ENCODE measurements around the gene FTHL17.

Gene FTHL17

DNA sequence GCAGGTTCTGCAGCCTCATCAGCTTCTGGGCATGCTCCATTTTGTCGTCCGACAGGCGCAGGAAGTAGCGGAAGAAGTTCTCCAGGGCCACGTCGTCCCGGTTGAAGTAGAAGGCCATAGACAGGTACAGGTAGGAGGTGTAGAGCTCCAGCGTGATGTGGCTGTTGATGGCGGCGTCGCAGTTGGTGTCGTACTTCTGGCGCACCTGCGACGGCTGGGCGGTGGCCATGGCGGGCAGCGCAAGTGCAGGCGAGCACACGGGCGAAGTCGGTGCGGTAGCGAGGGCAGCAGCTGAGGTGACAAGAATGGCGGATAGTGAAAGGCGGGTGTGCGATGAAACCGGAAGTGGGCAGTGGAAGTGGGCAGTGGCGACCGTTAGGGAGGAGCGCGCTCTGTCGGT lies at the start of gene FTHL17:
Gene FTHL17, minus strand, starts transcription at position 317 of the 400 bp plus-strand sequence. Its CDS starts 88 bp downstream, at position 229.
- DNase-seq (ENCODE audit: low read depth in 3 of 3): no peak

DNA sequence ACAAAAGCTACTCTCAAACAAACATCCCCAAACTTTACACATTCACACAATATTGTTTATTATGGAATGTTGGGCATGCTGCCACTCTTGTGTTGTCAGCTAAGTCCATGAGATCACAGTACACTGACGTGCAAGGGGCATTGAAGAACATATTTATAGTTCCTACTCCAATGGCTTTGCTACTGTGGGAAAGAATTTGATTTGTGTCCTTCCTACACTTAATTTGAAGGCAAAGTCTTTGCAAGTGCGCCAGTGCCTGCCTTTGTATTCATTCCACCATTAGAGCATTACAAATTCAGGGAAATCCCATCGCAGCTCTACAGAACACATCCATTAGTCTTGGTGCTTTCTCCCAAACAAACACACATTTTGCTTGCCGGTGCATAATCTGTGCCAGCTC lies 45.4 kb upstream of the FTHL17 start:
- DNase-seq (ENCODE audit: low read depth in 3 of 3): no peak

DNA sequence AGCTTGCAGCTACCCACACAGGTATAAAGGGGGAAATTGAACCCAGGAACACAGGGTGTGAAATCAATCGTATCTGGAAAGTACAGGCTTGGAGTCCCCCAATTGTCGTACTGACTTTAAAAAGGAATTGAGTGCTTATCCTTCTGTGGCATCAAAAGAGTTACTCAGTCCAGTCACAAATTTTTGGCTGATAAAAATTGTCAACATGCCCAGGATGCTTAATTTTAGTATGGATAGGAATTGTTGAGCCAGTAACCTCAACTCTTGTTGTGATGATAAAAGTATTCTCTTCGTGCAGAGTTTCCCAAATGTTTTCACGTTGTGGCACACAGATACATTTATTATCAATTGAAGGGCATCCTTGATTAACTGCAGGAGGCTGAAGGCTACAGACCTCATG lies 43.6 kb upstream of the FTHL17 start:
- no peak for DNase-seq (ENCODE audit: low read depth in 3 of 3)

DNA sequence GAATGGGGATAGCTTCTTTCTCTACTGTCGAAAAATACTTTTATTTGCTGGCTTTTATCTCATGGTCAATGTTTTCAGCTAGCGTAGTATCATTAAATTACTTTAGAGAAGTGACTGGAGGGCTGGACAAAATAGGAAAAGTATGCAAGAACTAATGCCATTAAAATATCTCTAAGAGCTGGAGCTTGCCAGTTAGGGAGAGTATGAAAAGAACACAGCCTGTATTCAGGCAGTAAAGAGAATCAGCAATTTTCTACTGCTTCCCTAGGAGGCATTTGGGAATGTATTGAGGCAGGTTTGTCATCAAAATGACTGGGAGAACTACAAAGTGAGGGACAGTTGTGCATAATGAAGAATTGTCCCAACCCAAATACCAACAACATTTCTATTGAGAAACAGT lies 43.0 kb upstream of the FTHL17 start:
- no peak for DNase-seq (ENCODE audit: low read depth in 3 of 3)

DNA sequence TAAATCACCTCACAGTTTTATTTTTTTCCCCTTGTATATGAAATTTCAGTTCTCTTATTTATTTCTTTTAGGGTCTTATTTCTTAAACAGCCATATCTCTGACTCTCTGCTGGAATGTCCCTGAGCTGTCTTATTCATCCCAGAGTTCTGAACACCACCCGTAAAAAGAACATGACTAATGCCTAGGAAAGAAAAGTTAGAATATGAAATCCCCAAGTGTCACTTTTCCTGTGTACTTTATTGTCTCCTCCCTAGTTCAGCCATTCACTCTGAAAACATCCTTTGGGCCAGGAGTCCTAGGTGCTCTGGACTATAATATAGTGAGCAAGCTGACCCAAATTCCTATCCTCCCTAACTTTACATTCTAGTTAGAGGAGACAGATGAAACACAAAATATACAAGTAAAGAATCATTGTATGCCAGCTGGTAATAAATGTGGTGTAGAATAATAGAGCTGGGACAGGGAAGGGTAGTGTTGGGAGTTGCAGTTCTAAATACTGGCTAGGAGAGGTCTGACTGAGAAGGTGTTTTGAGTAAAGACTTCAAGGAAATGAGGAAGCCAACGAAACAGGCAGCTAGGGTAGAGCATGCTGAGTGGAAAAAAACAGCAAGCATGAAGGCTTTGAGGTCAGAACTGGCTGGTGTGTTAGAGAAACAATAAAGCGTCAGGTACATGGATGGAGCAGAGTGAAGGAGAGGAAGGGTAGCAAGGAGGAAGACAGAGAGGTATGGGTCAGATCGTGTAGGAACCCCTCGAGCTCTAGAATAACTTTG lies 40.6 kb upstream of the FTHL17 start:
- DNase-seq (ENCODE audit: low read depth in 3 of 3): no peak

DNA sequence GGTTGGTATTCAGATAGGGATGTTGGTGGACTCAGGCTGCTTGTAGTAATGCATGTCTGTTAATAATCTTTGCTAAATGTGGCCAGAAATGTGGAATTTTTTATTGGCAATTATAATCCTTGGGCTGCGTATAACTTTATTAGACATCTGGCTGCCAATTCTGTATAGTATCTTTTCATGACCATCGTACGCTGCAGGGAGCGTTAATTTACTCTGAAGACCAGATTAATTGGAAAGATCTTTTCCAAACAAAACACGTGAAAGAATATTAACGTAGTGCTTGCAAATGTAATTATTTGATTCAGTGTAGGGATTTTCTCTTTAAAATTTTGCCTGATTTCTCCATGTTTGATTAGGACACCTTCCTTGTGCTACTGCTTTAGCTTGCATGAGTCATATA lies 38.8 kb upstream of the FTHL17 start:
- no peak for DNase-seq (ENCODE audit: low read depth in 3 of 3)

DNA sequence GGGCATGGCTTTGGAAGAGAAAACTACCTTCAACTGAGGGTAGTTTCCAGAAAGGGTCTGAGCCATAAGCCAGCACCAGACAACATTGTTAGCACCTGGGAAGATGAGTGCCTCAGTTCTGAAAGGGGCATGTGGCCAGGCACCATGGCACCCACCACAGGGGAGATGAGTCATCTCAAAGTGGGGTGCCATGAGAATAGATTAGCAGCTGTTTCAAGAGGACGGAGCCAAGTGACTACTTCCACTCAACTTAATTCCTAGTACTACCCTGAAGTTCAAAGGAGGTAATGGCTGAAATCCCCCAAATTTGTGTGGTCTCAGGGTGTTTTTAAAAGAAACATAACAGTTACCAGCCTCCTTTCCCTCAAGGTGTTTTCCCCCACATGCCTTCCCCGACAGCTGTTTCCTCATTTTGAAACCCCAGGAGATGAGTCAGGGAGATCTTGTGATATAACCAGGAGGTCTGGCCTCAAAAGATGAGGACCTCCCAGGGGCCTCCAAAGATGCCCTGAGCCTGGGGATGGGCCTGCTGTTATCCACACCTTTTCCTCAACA lies 27.8 kb upstream of the FTHL17 start:
- no peak for DNase-seq (ENCODE audit: low read depth in 3 of 3)

DNA sequence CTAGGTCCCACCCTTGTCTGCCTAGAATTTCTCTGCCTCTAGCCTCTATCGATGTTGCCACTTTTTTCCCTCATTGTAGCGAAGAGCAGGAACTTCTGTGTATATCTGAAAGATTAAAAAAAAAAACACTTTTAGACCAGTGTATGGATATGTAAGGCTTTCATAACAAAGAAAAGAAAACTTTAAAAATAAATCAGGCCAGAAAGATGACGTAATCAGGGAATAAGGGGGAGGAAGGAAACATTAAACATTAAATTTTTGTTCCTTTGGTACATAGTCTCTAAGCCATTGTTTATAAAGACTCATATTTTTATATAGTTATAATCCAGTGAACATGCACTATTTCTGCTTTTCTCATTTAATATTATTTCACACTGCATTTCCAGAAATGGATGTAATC lies 26.2 kb upstream of the FTHL17 start:
- DNase-seq (ENCODE audit: low read depth in 3 of 3): no peak

DNA sequence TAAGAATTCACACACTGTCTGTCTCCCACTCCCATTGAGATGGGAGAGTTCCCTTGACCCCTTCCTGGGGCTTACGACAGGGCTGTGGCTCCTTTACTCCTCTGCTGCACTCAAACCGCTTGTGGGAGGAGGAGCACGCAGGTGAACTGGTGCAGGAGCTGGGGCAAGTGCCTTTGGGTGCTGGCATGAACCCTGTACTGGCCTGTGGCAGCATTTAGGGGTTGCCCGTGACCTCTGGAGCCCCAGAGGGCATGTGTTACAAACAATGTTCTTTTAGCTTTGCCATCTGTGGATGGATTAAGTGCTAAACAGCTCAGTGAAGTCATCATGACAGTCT lies 21.8 kb upstream of the FTHL17 start:
- no peak for DNase-seq (ENCODE audit: low read depth in 3 of 3)

DNA sequence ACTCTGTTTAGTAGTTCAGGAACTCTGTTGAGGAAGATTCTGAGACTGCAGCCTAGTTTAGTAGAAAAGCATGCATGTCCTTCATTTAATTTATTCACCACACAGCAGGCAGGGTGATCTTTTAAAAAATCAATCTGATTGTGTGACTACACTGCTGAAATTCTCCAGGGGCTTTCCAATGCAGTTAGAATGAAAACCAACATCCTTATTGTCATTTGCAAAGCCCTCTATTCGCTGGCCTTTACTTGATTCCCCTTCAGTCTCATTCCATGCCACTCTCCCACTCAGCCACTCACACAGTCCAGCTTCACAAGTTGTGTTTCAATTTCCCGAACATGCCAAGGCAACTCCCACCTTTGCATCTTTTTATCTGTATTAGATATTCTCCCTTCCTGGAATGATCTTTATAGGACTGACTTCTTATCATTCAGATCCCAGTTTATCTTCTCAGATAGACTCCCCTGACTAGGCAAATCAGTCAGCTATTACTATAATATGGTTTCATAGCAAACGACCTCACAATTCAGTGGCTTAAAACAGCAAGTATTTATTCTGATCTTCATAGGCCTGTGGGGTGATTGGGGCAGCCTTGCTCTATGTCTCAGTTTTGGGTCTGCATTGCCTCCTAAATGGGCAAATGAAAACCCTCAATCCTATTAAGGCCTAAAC lies 21.3 kb upstream of the FTHL17 start:
- no peak for DNase-seq (ENCODE audit: low read depth in 3 of 3)

DNA sequence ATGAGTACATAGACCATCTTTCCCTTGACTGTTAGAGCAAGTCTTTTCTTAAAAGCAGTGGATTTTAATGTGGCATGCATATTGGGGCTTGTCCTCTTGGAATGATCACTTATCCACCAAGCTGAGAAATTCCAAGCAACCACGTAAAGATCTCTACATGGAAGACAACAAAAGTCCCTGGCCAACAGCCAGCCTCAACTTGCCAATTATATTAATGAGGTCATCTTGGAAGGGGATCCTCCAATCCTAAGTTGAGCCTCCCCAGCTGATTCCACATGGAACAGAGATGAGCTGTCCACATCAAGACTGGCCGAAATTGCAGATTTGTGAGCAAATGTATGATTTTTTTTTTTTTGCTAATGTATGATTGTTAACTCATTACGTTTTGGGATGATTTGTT lies 20.6 kb upstream of the FTHL17 start:
- DNase-seq (ENCODE audit: low read depth in 3 of 3): no peak

DNA sequence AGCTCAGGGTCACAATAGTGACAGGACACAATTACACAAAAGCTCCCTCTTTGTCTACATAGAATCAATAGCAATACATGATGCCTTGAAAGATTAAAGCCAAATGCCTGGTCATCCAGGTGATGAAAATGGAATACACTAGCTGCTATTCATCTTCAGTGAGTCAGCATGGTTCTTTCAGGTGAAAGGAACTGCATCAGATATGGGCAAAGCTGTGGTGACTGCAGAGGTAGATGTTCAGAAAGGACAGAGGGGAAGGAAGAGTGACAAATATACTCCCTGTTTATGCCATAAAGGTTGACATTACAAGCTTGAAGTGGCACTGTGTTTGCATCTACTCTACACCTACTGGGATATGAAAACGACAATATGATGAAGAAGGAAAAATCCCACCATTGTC lies 20.0 kb upstream of the FTHL17 start:
- no peak for DNase-seq (ENCODE audit: low read depth in 3 of 3)

DNA sequence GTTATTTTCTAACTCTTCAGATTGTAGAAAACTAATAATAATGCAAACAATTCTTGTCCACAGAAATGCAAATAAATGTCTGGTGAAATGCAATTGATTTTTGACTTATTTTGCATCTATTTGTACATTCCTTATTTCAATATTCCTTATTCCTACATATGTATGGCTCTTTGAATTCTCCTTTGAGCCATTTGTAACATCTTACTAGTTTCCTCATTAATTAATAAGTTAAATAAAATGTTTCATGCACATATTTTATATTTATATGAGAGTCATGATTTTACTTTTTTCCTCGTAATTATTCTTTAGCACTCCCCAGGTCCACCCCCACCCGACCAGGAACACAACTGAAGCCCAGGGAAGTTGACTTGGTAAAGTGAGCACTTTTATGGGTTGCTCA lies 2.7 kb upstream of the FTHL17 start:
- DNase-seq (ENCODE audit: low read depth in 3 of 3): no peak

DNA sequence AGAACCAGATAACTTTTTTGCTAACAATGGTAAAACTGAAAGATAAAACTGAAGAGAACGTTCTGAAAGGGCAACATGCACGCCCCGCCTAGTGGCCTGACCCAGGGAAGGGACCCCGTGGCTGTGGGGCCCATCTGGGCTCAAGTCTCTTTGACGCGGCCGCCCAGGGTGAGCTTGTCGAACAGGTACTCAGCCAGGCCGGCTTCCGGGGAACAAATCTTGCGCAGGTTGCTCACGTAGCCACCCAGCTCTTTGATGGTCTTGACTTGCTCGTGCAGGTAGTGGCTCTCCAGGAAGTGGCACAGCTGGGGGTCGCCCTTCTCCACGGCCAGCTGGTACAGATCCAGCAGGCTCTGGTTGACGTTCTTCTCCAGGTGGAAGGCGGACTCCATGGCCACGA lies 579 bp downstream of the FTHL17 start:
- DNase-seq (ENCODE audit: low read depth in 3 of 3): no peak

DNA sequence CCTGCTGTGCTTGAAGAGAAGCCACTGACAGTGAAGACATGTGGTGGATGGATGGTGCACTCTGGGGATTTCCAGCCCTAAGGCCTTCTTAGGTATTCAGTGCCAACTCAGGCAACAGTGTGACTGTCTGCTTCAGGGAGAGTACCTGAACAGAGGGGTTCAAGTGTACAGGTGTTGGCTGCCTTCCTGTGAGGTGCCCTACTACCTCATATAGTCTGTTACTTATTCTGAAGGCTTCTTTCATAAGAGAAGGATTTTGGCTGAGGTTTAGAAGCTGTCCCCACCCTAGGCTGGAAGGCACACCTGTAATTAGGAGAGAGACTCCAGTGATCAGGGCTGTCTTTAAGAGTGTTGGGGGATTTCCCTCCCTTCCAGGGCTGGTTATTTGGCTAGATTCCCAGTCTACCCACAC lies 1.8 kb downstream of the FTHL17 start:
- DNase-seq (ENCODE audit: low read depth in 3 of 3): no peak

DNA sequence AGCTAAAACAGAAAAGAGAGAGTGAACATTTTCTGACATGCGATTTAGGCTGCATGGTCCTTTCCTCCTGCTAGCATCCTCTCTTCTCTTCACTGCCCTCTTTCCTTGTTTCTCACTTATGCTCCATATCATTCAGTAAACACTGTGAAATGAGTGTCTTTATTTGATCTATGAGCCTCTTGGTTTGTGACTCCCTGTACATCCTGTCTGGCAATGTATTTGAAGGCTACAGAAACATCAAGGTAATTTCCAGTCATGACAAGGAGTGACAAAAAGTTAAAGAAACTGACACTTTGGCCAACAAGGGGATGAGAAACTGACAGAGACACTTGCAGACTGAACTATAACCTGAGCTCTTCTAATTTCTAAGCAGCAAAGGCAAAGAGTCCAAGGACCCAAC lies 8.7 kb downstream of the FTHL17 start:
- no peak for DNase-seq (ENCODE audit: low read depth in 3 of 3)

DNA sequence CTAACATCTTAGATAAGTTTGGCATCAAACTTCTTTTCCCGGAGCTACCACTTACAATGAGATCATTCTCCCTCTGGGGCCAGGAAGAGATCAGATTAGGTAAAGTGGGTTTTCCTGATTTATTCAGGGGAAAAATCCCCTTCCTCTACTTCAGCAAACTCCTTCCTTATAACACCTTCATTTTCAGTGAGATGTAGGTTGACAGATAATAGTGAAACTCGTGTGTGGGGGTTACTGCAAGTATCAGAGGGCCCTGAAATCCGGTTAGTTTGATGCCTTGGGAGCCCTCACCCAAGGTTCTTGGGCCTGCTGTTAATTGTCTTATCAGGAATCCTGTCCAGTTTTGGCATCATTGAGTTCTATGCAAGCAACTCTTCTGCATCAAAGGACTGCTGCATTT lies 10.8 kb downstream of the FTHL17 start:
- no peak for DNase-seq (ENCODE audit: low read depth in 3 of 3)

DNA sequence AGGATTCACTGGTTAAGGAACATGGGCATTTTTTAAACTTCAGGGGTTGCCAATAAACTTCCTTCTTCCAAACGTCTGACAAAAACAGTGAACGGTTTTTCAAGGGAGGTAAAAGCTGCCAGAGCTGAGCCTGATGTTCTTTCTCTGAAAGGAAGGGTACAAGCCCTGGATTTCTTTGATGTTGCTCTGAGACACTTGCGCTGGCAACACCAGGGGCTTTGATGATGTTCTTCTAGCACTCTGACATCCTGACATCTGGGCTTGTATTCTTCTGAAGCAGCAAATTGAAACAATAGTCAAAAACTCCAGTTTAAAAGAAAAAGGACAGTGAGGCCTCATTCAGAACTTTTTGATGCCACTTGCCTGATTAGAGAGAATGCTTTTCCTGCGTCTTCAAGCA lies 11.8 kb downstream of the FTHL17 start:
- no peak for DNase-seq (ENCODE audit: low read depth in 3 of 3)

DNA sequence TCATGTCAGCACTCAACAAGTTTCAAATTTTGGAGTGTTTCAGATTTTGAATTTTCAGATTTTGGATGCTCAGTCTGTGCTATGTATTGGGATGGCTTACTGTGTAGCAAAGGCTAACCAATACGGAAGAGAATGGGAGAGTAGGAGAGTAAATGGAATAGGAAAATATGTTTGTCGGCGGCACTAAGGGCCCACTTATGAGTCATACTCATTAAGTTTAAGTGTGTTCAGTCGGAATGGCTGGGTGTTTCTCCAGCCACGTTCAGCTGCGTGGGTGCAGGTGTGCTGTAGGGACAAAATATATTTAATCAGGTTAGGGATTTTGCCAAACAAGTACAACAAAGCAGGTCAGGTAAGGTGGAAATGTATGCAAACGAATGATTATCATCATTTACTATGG lies 13.6 kb downstream of the FTHL17 start:
- DNase-seq (ENCODE audit: low read depth in 3 of 3): no peak

DNA sequence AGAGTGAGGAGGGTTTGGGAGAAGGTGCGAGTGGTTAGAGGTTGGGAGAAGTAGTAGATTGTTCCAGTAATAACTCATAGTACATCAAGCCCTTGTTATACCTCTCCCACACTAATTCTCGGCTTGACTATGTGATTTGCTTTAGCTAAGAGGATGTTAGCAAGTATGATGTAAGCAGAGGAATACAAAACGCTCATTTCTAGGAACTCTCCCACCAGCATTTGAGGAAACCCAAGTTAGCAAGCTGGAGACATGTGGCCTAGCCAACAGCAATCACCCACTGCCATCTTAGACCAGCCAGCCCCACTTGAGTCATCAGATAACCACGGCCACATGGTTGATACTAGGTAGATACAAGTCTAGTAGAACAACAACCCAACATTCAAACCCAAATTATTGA lies 14.2 kb downstream of the FTHL17 start:
- DNase-seq (ENCODE audit: low read depth in 3 of 3): no peak

DNA sequence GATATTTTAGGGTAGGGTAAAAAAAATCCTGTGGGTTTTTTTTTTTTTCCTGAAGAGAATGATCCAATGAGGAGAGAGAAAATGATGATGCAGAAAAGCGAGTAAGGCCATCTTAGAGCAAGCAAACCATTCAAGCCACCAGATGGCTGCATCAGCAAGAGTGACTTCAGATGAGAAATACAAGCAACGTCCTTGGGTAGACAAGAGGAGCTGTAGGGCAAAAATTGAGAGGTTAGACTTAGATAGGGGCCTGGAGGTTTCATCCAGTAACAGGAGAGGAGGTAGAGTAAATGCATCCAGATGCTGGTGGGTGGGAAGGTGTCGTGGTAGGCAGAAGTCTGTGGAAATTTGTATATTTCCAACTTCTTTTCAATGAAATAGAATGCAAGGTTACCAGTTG lies 14.6 kb downstream of the FTHL17 start:
- DNase-seq (ENCODE audit: low read depth in 3 of 3): no peak

DNA sequence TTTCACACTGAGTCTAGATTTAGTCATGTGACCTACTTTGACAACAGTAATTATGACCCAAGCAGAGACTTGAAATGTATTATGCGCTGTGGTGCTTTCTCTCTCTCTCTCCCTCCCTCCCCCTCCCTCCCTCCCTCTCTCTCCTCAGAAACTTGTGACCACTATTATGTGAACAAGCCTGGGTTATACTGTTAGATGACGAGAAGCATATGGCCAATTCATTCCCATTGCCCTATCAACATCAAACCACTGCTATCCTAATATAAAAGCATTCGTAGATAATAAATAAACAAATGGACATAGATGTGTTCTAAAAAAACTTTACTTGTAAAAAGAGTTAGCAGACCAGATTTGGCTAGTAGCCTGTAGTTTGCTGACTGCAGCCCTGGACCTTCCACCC lies 18.2 kb downstream of the FTHL17 start:
- DNase-seq (ENCODE audit: low read depth in 3 of 3): no peak

DNA sequence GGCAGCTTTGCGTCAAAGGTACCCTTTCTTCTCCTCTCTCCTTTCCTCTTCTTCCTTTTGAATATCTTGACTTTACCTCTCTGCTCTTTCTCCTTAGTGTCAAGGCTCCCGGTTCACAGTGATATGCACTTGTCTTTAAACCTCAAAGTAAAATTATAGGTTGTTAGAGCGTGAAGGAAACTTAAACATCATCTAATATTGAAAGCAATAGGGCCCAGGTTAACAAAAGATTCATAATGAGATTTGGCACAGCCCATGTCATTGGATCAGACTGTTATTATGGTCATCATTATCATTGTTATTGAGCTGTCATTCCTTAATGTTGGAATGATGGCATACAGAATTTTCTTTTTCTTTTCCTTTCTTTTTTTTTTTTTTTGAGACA lies 32.5 kb downstream of the FTHL17 start:
- no peak for DNase-seq (ENCODE audit: low read depth in 3 of 3)

All from stimulated activated CD4-positive, alpha-beta T cell treated with anti-CD3 and anti-CD28 coated beads, TNF-alpha, amount 100 ng/mL, for 4 hours (primary cell).